AG10803 (cell line): Measurements from ENCODE around the gene ZNF837.

Experiments used
- DNase-seq: peaks from one replicate; pipeline ENCODE4 v3.0.0; 2010; ENCODE audit warnings: low read depth
- H3K4me3 ChIP-seq: 2 replicates; pipeline ENCODE4 v1.5.1; 2011; ENCODE audit warnings: mild to moderate bottlenecking, low read length, control low read depth
- CTCF ChIP-seq: conservative IDR thresholded peaks from 2 replicates; pipeline ENCODE4 v1.5.1; 2011; ENCODE audit warnings: mild to moderate bottlenecking, low read length, control low read depth, inconsistent platforms

The ZNF837 gene

GRCh38 chr19:58400316-58400915, 19.6 kb upstream of the ZNF837 start:
- no peak for TF ChIP-seq CTCF
- DNase-seq = peak; percentile 44
- H3K4me3 ChIP-seq = peak overlapping the region; percentile 70

- DNase-seq = no peak
- TF ChIP-seq CTCF = no peak
- peak overlapping the region; percentile 70; the same call in 1 of the 2 replicates for H3K4me3 ChIP-seq
Measured at GRCh38 chr19:58399903-58400302, 19.1 kb upstream of the ZNF837 start.

GRCh38 chr19:58398545-58398944, 17.7 kb upstream of the ZNF837 start:
- TF ChIP-seq CTCF = no peak
- no peak for DNase-seq
- no peak overlapping the region for H3K4me3 ChIP-seq

GRCh38 chr19:58398087-58398486, 17.3 kb upstream of the ZNF837 start:
- H3K4me3 ChIP-seq = no peak overlapping the region
- DNase-seq = no peak
- TF ChIP-seq CTCF = no peak

GRCh38 chr19:58397533-58398037, 16.8 kb upstream of the ZNF837 start:
- H3K4me3 ChIP-seq = no peak overlapping the region
- no peak for DNase-seq
- TF ChIP-seq CTCF = no peak

- H3K4me3 ChIP-seq = no peak overlapping the region
- no peak for DNase-seq
- no peak for TF ChIP-seq CTCF
Measured at GRCh38 chr19:58396691-58397532, 16.1 kb upstream of the ZNF837 start.
